HEK293T (cell line): ENCODE measurements around the gene ATAD3A.

Experiments used
- CTCF ChIA-PET: fragments of 350-600 bp; formaldehyde crosslinking; extraction: SDS; loops from one replicate; lab custom pipeline; 2021; ENCODE audit warnings: antibody characterized with exemption, inconsistent platforms; lab: Yijun Ruan, JAX
- POLR2A ChIA-PET: fragments of 350-600 bp; formaldehyde crosslinking; extraction: SDS; loops from one replicate; lab custom pipeline; 2020; ENCODE audit warnings: antibody characterized with exemption, inconsistent platforms; lab: Yijun Ruan, JAX
- DNase-seq: peaks from one replicate; pipeline ENCODE4 v3.0.0; 2012; ENCODE audit warnings: mixed read lengths; ENCODE audit errors: extremely low spot score
- ARNT ChIP-seq: fragments of 450-650 bp; IDR thresholded peaks from 2 replicates; pipeline ENCODE4 v1.6.1; 2017; ENCODE audit warnings: mild to moderate bottlenecking
- BHLHE40 ChIP-seq: fragments of 450-650 bp; IDR thresholded peaks from 2 replicates; pipeline ENCODE4 v1.6.1; 2016; ENCODE audit warnings: mild to moderate bottlenecking, moderate library complexity, borderline replicate concordance
- CTBP1 ChIP-seq: fragments of 450-650 bp; IDR thresholded peaks from 2 replicates; pipeline ENCODE4 v1.6.1; 2016; ENCODE audit warnings: borderline replicate concordance
- ELF4 ChIP-seq: fragments of 450-650 bp; IDR thresholded peaks from 2 replicates; pipeline ENCODE4 v1.6.1; 2017; ENCODE audit warnings: antibody characterized with exemption
- FOXA1 ChIP-seq: fragments of 450-650 bp; IDR thresholded peaks from 2 replicates; pipeline ENCODE4 v1.6.1; 2016; ENCODE audit warnings: mild to moderate bottlenecking
- FOXK2 ChIP-seq: fragments of 450-650 bp; IDR thresholded peaks from 2 replicates; pipeline ENCODE4 v1.6.1; 2016; ENCODE audit warnings: mild to moderate bottlenecking
- FOXM1 ChIP-seq: fragments of 450-650 bp; IDR thresholded peaks from 2 replicates; pipeline ENCODE4 v1.6.1; 2017; ENCODE audit warnings: mild to moderate bottlenecking, borderline replicate concordance
- HDGF ChIP-seq: fragments of 450-650 bp; IDR thresholded peaks from 2 replicates; pipeline ENCODE4 v1.6.1; 2017; ENCODE audit warnings: antibody characterized with exemption, borderline replicate concordance
- L3MBTL2 ChIP-seq: fragments of 450-650 bp; conservative IDR thresholded peaks from 2 replicates; pipeline ENCODE4 v1.6.1; 2016; ENCODE audit warnings: mild to moderate bottlenecking
- LEF1 ChIP-seq: fragments of 450-650 bp; IDR thresholded peaks from 2 replicates; pipeline ENCODE4 v1.6.1; 2017; ENCODE audit warnings: mild to moderate bottlenecking, borderline replicate concordance
- NFRKB ChIP-seq: fragments of 450-650 bp; IDR thresholded peaks from 2 replicates; pipeline ENCODE4 v1.6.1; 2016; ENCODE audit warnings: mild to moderate bottlenecking, moderate library complexity
- PKNOX1 ChIP-seq: fragments of 450-650 bp; IDR thresholded peaks from 2 replicates; pipeline ENCODE4 v1.6.1; 2016
- SP1 ChIP-seq: fragments of 450-650 bp; IDR thresholded peaks from 2 replicates; pipeline ENCODE4 v1.6.1; 2017
- SUZ12 ChIP-seq: fragments of 450-650 bp; IDR thresholded peaks from 2 replicates; pipeline ENCODE4 v1.6.1; 2016; ENCODE audit warnings: mild to moderate bottlenecking
- TARDBP ChIP-seq: fragments of 450-650 bp; IDR thresholded peaks from 2 replicates; pipeline ENCODE4 v1.6.1; 2016
- ZNF384 ChIP-seq: fragments of 450-650 bp; IDR thresholded peaks from 2 replicates; pipeline ENCODE4 v1.6.1; 2016

Gene ATAD3A

GRCh38 chr1:1547476-1547875 lies 35.5 kb downstream of the ATAD3A start:
- no peak for TF ChIP-seq ELF4
- no peak for TF ChIP-seq FOXA1
- TF ChIP-seq FOXM1, result no peak
- TF ChIP-seq ZNF384, result no peak
- TF ChIP-seq SUZ12, result no peak
- TF ChIP-seq BHLHE40, result no peak
- no peak for TF ChIP-seq NFRKB
- no peak for TF ChIP-seq LEF1
- no peak for TF ChIP-seq TARDBP
- TF ChIP-seq HDGF, result no peak
- TF ChIP-seq PKNOX1, result no peak
- no peak for TF ChIP-seq CTBP1
- DNase-seq, result no peak
- ChIA-PET CTCF (no interaction called here), POLR2A (no interaction called here)

DNA sequence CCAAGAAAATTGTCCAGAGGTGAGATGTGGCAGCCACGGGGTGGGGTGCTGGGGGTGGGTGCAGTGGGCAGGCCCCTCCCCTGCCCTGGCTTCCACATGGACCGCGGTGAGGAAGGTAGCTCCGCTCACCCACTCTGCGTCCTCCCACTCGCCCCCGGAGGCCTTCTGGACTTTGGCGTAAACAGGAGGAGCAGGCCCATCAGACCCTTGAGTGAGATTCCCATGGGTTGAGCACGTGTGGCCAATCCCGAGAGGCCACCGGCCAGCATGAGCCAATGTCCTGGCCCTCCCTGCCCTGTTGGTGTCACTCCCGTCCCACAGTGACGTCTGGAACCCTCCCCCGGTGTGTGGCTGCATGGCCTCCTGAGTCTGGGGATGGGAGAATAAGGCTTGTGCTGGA lies 36.6 kb downstream of the ATAD3A start:
- ChIA-PET CTCF (interaction anchor here (0.6 kb wide), 1 partner anchor 213 kb away, joined by 3 read pairs; no protein-coding TSS in a partner anchor), POLR2A (interaction anchor here (0.5 kb wide), 1 partner anchor 67 kb away, joined by 3 read pairs; the partner anchor contains the start of gene MIB2)
- DNase-seq, result no peak
- no peak for TF ChIP-seq LEF1
- TF ChIP-seq FOXK2, result no peak
- TF ChIP-seq HDGF, result no peak
- TF ChIP-seq ZNF384, result no peak
- TF ChIP-seq ARNT, result no peak
- no peak for TF ChIP-seq SP1
- no peak for TF ChIP-seq FOXM1
- no peak for TF ChIP-seq BHLHE40
- no peak for TF ChIP-seq NFRKB
- TF ChIP-seq SUZ12, result no peak
- TF ChIP-seq TARDBP, result no peak

- DNase-seq, result no peak
- TF ChIP-seq FOXK2 (no peak), CTBP1 (no peak), SP1 (no peak), BHLHE40 (no peak), ELF4 (no peak), FOXA1 (no peak), NFRKB (no peak), LEF1 (no peak), FOXM1 (no peak), HDGF (no peak), L3MBTL2 (no peak), SUZ12 (no peak), ZNF384 (no peak), PKNOX1 (no peak), ARNT (no peak), TARDBP (no peak)
- POLR2A ChIA-PET, result no interaction called here
- CTCF ChIA-PET, result no interaction called here
These were observed 38.1 kb downstream of the ATAD3A start for GRCh38 chr1:1550087-1550486.

- CTCF ChIA-PET, result no interaction called here
- no peak for TF ChIP-seq ARNT
- TF ChIP-seq TARDBP, result no peak
- no peak for TF ChIP-seq ELF4
- TF ChIP-seq FOXA1, result no peak
- TF ChIP-seq BHLHE40, result no peak
- TF ChIP-seq FOXM1, result no peak
- TF ChIP-seq L3MBTL2, result no peak
- DNase-seq, result peak; percentile 46
- POLR2A ChIA-PET, result interaction anchor here (1.3 kb wide), 1 partner anchor 9 kb away, joined by 3 read pairs; no protein-coding TSS in a partner anchor
These were observed 38.9 kb downstream of the ATAD3A start for GRCh38 chr1:1550591-1551432.

DNA sequence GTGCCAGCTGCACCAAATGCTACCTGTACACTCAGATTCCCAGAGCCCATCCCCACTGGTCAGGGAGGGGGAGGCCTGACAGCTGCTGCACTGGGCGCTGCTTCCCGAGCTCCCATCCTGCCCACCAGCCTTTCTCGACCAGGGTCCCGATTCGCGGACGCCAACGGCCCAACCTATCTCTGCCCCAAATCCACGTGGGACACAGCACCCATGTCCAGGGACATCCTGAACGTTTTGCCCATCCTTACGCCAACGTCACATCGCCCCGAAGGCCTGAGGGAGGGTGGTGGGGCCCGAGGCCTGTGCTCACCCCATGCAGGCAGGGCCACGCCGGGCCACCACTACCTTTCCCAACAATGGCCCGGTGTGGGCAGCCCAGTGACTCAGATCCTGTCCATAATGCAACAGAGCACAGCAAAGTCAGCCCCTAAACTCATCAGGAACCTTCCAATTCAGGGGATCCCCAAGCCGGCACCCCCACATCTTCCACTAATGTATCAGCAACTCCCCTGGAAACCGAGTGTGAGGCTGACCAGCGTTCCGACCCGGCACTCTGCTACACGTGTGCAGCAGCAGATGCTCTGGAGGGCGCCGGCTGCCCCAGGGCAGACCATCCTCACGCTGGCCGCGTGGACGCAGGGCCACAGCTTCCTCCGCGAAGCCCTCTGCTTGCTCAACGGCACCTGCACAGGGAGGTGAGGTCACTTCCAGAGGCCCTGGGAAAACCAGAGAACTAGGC lies 39.7 kb downstream of the ATAD3A start:
- POLR2A ChIA-PET, result interaction anchor here (1.3 kb wide), 1 partner anchor 8 kb away, joined by 3 read pairs; no protein-coding TSS in a partner anchor
- no peak for DNase-seq
- CTCF ChIA-PET, result interaction anchor here (0.6 kb wide), 1 partner anchor 878 kb away, joined by 3 read pairs; no protein-coding TSS in a partner anchor
- no peak for TF ChIP-seq BHLHE40
- TF ChIP-seq ARNT, result no peak
- no peak for TF ChIP-seq ELF4
- TF ChIP-seq FOXM1, result no peak
- no peak for TF ChIP-seq CTBP1
- no peak for TF ChIP-seq TARDBP
- no peak for TF ChIP-seq LEF1
- no peak for TF ChIP-seq NFRKB
- no peak for TF ChIP-seq FOXK2
- TF ChIP-seq SUZ12, result no peak
- TF ChIP-seq HDGF, result no peak
- TF ChIP-seq PKNOX1, result no peak
- TF ChIP-seq FOXA1, result no peak
- TF ChIP-seq ZNF384, result no peak
- TF ChIP-seq L3MBTL2, result no peak
